PC-3 (cell line): ENCODE results near the gene MLIP.

Experiments
- CTCF ChIP-seq: fragments of 300-600 bp; sonication (generic); conservative IDR thresholded peaks from 2 replicates; pipeline ENCODE4 v1.5.1; 2017; ENCODE audit warnings: antibody characterized with exemption, low read depth, mild to moderate bottlenecking, low read length
- EZH2phosphoT487 ChIP-seq: fragments of 300-600 bp; sonication (generic); IDR thresholded peaks from 2 replicates; pipeline ENCODE4 v1.6.1; 2018; ENCODE audit warnings: mild to moderate bottlenecking, antibody characterized with exemption, low read length, borderline replicate concordance

- TF ChIP-seq CTCF (no peak), EZH2phosphoT487 (no peak)
Observed at GRCh38 chr6:54074109-54074508, 37.1 kb upstream of the MLIP start.
